Vagina (tissue), 2 donors: Measurements from ENCODE around the gene RBM19.

ENCODE experiments used
- CTCF ChIP-seq, 3 experiments: fragments of 450-650 bp in 2 of 3; fragments of 200-600 bp in 1 of 3; sonication (generic) in 1 of 3; IDR thresholded peaks; one replicate each; pipeline ENCODE4 v1.5.1; 2017 to 2019; ENCODE audit warnings: antibody characterized with exemption in 3 of 3, mild to moderate bottlenecking in 2 of 3, moderate library complexity in 2 of 3
- POLR2A ChIP-seq, 2 donors: fragments of 450-650 bp; IDR thresholded peaks; one replicate each; pipeline ENCODE4 v1.6.1; 2017; ENCODE audit warnings: antibody characterized with exemption in 2 of 2, mild to moderate bottlenecking in 2 of 2, moderate library complexity in 2 of 2

- TF ChIP-seq CTCF (IDR thresholded peaks at IDR 0.05) (no peak), POLR2A (IDR thresholded peaks at IDR 0.05) (no peak)
Measured at GRCh38 chr12:113792450-113792849, 173.7 kb downstream of the RBM19 start.
